LNCAP (cell line): ENCODE data around the gene FAM50A.

Experiments
- TF ChIP-seq, protein P1 (sequence below): fragments of 450-650 bp; IDR thresholded peaks from 2 replicates; pipeline ENCODE4 v1.5.1; 2017; ENCODE audit warnings: mild to moderate bottlenecking

The FAM50A gene

DNA sequence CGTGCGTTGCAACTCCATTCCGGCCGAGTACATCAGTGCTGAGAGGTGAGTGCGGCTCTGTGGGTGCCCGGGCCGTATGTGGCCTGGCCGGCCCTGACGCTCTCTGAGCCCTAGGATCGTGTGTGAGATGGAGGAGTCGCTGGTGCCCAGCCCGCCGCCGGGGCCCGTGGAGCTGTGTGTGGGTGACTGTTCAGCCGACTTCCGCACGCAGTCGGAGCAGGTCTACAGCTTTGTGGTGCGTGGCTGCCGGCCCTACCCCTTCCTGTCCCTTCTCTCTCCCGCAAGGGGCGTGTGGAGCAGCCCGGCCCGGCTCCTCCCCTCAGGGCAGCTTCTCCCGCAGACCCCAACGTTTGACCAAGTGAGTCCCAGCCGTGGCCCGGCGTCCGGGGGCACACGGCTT, 22.1 kb downstream of the FAM50A start:
- TF ChIP-seq, protein P1, sequence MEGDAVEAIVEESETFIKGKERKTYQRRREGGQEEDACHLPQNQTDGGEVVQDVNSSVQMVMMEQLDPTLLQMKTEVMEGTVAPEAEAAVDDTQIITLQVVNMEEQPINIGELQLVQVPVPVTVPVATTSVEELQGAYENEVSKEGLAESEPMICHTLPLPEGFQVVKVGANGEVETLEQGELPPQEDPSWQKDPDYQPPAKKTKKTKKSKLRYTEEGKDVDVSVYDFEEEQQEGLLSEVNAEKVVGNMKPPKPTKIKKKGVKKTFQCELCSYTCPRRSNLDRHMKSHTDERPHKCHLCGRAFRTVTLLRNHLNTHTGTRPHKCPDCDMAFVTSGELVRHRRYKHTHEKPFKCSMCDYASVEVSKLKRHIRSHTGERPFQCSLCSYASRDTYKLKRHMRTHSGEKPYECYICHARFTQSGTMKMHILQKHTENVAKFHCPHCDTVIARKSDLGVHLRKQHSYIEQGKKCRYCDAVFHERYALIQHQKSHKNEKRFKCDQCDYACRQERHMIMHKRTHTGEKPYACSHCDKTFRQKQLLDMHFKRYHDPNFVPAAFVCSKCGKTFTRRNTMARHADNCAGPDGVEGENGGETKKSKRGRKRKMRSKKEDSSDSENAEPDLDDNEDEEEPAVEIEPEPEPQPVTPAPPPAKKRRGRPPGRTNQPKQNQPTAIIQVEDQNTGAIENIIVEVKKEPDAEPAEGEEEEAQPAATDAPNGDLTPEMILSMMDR, result no peak

DNA sequence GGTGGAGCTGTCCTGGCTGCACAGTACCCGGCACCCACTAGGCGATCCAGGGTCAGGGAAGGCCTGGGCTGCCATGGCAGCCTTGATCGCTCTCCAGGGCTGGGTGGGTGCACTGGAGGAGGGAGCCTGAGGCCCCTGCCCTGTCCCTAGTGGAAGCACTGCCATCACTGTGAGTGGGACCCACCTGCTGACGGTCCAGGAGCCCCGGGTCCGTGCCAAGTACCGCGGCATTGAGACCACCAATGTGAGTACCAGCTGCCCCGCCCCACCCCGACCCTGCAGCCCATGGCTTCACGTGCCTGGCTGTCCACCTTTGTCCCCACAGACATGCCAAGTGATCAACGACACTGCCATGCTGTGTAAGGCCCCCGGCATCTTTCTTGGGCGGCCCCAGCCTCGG, 23.0 kb downstream of the FAM50A start:
- TF ChIP-seq, protein P1, result no peak

DNA sequence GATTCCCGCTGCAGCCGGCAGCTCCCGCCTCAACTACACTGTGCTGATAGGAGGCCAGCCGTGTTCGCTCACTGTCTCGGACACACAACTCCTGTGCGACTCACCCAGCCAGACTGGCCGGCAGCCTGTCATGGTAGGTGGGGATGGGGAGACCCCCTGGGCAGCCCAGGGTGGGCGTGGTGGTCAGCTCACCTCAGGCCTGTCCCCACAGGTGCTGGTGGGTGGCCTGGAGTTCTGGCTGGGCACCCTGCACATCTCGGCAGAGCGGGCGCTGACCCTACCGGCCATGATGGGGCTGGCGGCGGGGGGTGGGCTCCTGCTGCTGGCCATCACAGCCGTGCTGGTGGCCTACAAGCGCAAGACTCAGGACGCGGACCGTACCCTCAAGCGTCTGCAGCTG, 23.6 kb downstream of the FAM50A start:
- TF ChIP-seq, protein P1, result no peak

DNA sequence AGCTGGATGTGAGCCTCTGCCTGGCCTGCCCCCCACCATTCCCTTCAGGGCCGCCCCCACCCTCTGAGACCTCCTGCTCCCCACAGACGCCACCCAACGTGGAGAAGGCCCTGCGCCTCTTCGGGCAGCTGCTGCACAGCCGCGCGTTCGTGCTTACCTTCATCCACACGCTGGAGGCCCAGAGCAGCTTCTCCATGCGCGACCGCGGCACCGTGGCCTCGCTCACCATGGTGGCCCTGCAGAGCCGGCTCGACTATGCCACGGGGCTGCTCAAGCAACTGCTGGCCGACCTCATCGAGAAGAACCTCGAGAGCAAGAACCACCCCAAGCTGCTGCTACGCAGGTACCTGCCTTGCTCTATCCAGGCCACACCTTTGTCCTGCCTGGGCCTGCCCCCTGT, 24.3 kb downstream of the FAM50A start:
- TF ChIP-seq, protein P1, result no peak

DNA sequence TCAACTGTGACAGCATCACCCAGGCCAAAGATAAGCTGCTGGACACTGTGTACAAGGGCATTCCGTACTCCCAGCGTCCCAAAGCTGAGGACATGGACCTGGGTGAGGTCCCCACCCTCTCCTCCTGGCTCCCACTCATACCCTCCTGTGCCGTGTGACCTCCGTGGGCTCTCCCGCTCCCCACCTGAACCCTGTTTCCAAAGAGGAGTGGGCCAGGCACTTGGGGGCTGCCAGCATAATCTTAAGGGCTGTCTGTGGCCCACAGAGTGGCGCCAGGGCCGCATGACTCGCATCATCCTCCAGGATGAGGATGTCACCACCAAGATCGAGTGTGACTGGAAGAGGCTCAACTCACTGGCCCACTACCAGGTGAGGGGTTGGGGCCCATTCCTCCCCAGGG, 25.2 kb downstream of the FAM50A start:
- TF ChIP-seq, protein P1, result no peak

DNA sequence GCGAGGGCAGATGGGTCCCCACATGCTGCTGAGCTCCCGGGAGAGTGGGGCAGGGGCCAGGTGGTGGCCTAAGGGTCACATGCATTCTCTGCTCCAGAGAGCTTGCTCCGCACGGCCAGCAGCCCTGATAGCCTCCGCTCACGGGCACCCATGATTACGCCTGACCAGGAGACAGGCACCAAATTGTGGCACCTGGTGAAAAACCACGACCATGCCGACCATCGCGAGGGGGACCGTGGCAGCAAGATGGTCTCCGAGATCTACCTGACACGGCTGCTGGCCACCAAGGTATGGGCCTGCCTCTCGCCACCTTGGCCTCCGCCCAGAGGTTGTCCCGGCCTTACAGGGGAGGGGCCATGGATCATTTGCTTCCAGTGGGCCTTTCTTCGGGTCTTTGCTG, 25.9 kb downstream of the FAM50A start:
- TF ChIP-seq, protein P1, result no peak

DNA sequence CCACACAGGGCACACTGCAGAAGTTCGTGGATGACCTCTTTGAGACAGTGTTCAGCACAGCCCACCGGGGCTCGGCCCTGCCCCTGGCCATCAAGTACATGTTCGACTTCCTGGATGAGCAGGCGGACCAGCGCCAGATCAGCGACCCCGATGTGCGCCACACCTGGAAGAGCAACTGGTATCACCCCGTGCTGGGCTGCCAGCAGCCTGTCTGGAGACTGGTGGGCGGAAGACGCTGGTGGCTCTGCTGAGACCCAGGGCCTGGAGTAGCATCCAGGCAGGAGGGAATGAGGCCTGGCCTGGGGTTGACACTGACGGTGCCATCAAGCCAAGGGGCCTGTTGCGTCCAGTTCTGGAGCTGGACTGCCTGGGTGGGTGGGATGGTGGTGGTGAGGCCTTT, 26.5 kb downstream of the FAM50A start:
- TF ChIP-seq, protein P1, result no peak

DNA sequence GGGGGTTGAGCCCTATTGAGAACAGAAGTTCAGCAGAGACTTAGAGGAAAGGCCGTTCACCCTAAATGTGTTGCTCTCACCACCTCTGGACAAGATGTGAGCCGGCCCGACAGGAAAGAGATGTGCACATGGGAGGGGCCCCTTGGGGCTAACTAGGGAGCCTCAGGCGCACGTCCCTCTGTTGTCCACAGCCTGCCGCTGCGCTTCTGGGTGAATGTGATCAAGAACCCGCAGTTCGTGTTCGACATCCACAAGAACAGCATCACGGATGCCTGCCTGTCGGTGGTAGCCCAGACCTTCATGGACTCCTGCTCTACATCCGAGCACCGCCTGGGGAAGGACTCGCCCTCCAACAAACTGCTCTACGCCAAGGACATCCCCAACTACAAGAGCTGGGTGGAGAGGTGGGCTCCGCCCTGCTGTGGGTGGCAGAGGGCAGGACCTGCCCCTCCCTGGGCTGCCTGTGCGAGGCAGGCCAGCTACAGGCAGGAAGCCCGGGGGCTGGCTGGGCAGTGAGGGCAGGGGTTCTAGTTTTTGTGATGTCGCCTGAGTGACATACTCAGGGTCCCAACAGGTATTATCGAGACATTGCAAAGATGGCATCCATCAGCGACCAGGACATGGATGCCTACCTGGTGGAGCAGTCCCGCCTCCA, 27.1 kb downstream of the FAM50A start:
- TF ChIP-seq, protein P1, result no peak
